HCT116 (cell line): ENCODE measurements around the gene SPP2.

Source experiments
- CEBPB ChIP-seq: IDR thresholded peaks from 2 replicates; pipeline ENCODE4 v1.6.1; 2012; ENCODE audit warnings: low read depth
- EZH2 ChIP-seq: fragments of 200-600 bp; sonication (generic); IDR thresholded peaks from 2 replicates; pipeline ENCODE4 v1.6.1; 2017; ENCODE audit warnings: antibody characterized with exemption, mixed run types
- EZH2phosphoT487 ChIP-seq: fragments of 200-600 bp; IDR thresholded peaks from 2 replicates; pipeline ENCODE4 v1.6.1; 2018; ENCODE audit warnings: antibody characterized with exemption, borderline replicate concordance
- POLR2A ChIP-seq: IDR thresholded peaks from 2 replicates; pipeline ENCODE4 v1.7.0; 2011; ENCODE audit warnings: borderline replicate concordance; ENCODE audit not compliant: insufficient read depth, insufficient read length; ENCODE audit errors: extremely low read depth
- POLR2AphosphoS5 ChIP-seq: IDR thresholded peaks from 2 replicates; pipeline ENCODE4 v1.6.1; 2011; ENCODE audit warnings: mild to moderate bottlenecking, low read depth, low read length, moderate library complexity
- SIN3A ChIP-seq: IDR thresholded peaks from 2 replicates; pipeline ENCODE4 v1.6.1; 2012; ENCODE audit warnings: low read depth
- SP1 ChIP-seq: IDR thresholded peaks from 2 replicates; pipeline ENCODE4 v1.6.1; 2012; ENCODE audit warnings: low read depth
- TCF7L2 ChIP-seq: IDR thresholded peaks from 2 replicates; pipeline ENCODE4 v1.7.0; 2011; ENCODE audit warnings: borderline replicate concordance, inconsistent platforms; ENCODE audit not compliant: insufficient read depth, insufficient read length; ENCODE audit errors: extremely low read depth
- TF ChIP-seq, protein P1 (sequence below), 3 experiments: fragments of 200-600 bp in 1 of 3; sonication (generic) in 1 of 3; IDR thresholded peaks in 2 of 3; conservative IDR thresholded peaks in 1 of 3; 2 replicates each; pipeline ENCODE4 v1.5.1; 2012 to 2017; ENCODE audit warnings: low read depth in 2 of 3, low read length in 2 of 3, antibody characterized with exemption in 1 of 3, borderline replicate concordance in 1 of 3, control low read depth in 1 of 3, mild to moderate bottlenecking in 1 of 3, mixed read lengths in 1 of 3, mixed run types in 1 of 3, moderate library complexity in 1 of 3; ENCODE audit not compliant: insufficient read depth in 1 of 3
- TF ChIP-seq, protein P2 (sequence below): IDR thresholded peaks from 2 replicates; pipeline ENCODE4 v1.6.1; 2012
- TF ChIP-seq, protein P3 (sequence below): IDR thresholded peaks from 2 replicates; pipeline ENCODE4 v1.6.1; 2012

DNA sequence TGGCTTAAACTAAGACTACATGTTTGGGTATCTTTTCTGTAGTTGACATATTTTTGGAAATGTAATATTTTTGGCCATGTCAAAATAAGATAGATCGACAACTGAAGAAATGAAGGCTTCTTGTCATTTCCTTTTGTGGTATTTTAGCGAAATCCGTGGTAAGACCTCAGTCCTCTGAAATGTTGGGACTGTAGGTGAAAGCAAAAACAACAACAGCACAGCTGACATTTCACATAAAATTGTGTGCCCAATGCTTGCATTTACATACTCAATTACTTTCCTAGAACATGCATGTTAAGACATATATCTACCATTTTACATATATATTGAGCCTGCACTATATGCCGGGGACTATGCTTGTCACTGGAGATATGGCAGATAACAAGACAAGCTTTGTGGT, 50.2 kb downstream of the SPP2 start:
- TF ChIP-seq, protein P1, sequence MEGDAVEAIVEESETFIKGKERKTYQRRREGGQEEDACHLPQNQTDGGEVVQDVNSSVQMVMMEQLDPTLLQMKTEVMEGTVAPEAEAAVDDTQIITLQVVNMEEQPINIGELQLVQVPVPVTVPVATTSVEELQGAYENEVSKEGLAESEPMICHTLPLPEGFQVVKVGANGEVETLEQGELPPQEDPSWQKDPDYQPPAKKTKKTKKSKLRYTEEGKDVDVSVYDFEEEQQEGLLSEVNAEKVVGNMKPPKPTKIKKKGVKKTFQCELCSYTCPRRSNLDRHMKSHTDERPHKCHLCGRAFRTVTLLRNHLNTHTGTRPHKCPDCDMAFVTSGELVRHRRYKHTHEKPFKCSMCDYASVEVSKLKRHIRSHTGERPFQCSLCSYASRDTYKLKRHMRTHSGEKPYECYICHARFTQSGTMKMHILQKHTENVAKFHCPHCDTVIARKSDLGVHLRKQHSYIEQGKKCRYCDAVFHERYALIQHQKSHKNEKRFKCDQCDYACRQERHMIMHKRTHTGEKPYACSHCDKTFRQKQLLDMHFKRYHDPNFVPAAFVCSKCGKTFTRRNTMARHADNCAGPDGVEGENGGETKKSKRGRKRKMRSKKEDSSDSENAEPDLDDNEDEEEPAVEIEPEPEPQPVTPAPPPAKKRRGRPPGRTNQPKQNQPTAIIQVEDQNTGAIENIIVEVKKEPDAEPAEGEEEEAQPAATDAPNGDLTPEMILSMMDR (IDR thresholded peaks at IDR 0.05 in 2 of 3, conservative IDR thresholded peaks at IDR 0.05 in 1 of 3; ENCODE audit: borderline replicate concordance in 1 of 3, insufficient read depth in 1 of 3, low read depth in 2 of 3, low read length in 2 of 3): no peak
- TF ChIP-seq CEBPB (no peak), SP1 (no peak), POLR2A (no peak), SIN3A (no peak), EZH2 (no peak), POLR2AphosphoS5 (no peak), TCF7L2 (no peak), EZH2phosphoT487 (no peak)
- TF ChIP-seq, protein P2, sequence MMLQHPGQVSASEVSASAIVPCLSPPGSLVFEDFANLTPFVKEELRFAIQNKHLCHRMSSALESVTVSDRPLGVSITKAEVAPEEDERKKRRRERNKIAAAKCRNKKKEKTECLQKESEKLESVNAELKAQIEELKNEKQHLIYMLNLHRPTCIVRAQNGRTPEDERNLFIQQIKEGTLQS: no peak
- TF ChIP-seq, protein P3, sequence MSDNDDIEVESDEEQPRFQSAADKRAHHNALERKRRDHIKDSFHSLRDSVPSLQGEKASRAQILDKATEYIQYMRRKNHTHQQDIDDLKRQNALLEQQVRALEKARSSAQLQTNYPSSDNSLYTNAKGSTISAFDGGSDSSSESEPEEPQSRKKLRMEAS: no peak
